Activated CD8-positive, alpha-beta memory T cell treated with anti-CD3 and anti-CD28 coated beads for 24 hours (primary cell): ENCODE measurements around the gene RASSF10.

ENCODE experiments used
- DNase-seq: peaks from one replicate; pipeline ENCODE4 v3.0.0-alpha.2; 2020

RASSF10 gene

GRCh38 chr11:13008625-13009475 lies at the start of gene RASSF10:
Gene RASSF10 (plus strand): TSS chr11:13009316. CDS start chr11:13009577, 261 bp downstream.
- DNase-seq: no peak

GRCh38 chr11:12961615-12962014 lies 47.5 kb upstream of the RASSF10 start:
- no peak for DNase-seq

- DNase-seq: no peak
These were observed 46.8 kb upstream of the RASSF10 start for GRCh38 chr11:12962306-12962705.

DNA sequence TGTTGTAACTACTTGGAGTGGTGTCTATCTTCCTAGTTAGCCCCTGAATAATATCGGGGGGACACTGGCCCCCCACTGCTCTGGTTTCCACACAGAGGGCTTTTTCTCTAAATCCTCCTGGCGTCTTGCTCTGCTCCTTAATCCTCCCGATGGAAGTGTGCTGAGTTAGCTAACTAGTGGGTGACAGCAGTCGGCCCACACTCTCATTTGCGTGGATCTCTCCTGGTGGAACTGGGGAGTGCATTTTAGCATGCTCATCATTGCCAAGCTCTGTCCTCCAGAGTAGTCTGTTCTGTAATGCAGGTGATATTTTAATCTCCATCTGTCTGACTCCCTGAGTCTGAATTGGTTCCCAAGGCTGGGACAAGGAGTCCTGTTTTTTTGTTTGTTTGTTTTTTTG lies 46.1 kb upstream of the RASSF10 start:
- no peak for DNase-seq

- DNase-seq: peak; percentile 84
These were observed 45.2 kb upstream of the RASSF10 start for GRCh38 chr11:12963792-12964536.

- no peak for DNase-seq
These were observed 44.5 kb upstream of the RASSF10 start for GRCh38 chr11:12964650-12965049.

DNA sequence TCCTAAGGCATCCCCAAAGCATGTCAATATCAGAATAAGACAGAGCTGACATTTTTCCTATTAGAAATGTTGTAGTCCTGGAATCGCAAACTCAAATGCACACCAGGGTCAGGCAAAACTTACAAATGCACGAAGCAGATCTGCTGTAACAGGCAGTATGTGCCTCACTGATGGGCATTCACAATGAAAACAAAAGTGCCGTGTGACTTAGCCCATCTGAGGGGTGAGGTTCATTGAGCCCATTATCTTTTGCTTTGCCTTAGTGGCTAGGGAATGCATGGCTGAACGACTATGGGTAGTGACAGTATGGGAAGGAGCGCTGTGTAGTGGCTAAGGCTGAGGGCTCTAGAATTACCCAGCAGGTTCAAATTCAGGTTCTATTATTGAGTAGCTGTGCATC lies 43.1 kb upstream of the RASSF10 start:
- DNase-seq: no peak

DNA sequence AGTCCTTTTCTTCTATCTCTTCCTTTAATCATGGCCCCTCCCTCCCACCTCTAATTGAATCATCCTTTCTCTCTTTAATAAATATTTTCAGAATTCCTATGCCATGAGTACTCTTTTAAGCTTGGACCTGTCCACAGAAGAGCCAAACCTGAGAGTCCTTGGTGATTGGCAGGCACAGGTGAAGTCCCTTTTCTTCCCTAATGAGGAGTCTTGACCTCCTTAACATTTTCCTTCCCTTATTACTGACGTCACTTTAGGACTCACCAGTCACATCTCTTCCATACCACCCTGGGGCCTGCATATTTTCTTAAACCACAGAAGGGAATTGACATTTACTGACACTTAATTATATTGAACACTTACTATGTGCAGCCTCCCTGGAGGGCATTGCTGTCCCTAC lies 41.0 kb upstream of the RASSF10 start:
- DNase-seq: no peak

- no peak for DNase-seq
These were observed 40.3 kb upstream of the RASSF10 start for GRCh38 chr11:12968826-12969225.

GRCh38 chr11:12971955-12972354 lies 37.2 kb upstream of the RASSF10 start:
- no peak for DNase-seq

DNA sequence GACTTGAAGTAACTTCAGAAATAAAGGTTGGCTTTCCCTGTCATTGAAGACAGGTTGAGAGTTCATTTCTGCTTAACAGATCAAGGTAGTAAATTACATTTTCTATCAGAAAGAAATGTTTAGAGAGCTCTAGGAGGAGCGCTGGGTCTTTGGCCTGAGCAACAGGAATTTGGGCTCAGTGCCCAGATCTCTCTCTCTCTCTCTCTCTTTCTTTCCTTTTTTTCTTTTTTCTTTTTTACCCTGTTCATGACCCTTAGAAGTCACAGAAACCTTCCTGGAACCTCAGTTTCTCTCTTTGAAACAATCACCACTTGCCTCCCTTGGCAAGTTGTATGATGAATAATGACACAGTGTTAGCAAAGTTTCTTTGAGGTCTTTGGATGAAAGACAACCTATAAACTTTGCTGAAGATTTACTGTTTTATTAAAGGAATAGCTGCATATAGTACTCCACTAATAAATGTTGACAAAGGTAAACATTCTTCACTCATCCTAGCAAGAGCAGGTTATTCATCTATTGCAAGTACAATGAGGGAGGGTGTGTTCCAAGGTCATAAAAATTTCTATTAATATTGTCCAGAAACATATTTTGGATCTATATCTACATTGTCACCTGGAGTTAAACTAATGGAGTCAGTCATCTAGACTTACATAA lies 35.5 kb upstream of the RASSF10 start:
- no peak for DNase-seq

- no peak for DNase-seq
These were observed 33.9 kb upstream of the RASSF10 start for GRCh38 chr11:12975195-12975594.

- DNase-seq: no peak
These were observed 29.0 kb upstream of the RASSF10 start for GRCh38 chr11:12979928-12980689.

GRCh38 chr11:12981676-12982522 lies 27.2 kb upstream of the RASSF10 start:
- no peak for DNase-seq

DNA sequence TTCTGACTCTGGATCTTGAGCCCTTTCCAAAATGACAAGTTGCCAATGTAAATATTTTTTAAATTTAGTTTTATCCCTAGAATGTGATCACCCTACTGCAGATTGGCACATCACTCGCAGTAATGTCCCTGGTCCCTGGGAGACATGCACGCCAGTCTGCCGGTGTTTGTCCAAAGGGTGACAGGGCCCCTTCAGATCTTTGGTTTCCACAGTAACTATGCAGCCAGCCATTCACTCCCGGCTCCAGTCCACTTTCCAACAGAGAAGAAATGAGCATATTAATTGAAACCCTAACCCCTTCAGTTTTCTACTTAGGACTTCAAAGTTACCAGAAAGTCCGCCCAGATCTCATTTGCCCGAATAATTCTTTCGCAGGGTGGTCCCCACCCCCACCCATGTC lies 25.8 kb upstream of the RASSF10 start:
- no peak for DNase-seq

DNA sequence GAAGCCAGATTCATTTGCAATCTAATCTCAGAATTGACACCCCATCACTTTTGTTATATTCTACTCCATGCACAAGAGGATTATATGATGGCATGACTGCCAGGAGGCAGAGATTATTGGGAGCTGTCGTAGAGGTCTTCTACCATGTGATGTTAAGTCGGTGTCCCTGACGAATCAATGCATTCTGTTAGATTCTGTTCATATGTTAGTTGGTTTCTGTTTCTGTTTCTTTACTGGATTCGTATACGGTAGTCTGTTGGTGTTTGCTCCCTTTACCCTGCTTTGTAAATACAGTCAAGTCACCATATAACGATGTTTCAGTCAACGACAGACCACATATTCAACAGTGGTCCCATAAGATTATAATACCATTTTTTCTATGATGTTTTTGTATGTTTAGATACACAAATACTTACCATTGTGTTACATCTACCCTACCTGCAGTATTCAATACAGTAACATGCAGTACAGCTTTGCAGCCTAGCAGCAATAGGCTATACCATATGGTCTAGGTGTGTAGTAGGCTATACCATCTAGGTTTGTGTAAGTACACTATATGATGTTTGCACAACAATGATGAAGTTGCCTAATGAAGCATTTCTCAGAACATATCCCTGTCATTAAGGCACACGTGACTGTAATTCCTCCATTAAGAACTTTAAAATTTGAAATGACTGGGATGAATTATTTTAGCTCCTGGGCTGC lies 22.8 kb upstream of the RASSF10 start:
- no peak for DNase-seq

DNA sequence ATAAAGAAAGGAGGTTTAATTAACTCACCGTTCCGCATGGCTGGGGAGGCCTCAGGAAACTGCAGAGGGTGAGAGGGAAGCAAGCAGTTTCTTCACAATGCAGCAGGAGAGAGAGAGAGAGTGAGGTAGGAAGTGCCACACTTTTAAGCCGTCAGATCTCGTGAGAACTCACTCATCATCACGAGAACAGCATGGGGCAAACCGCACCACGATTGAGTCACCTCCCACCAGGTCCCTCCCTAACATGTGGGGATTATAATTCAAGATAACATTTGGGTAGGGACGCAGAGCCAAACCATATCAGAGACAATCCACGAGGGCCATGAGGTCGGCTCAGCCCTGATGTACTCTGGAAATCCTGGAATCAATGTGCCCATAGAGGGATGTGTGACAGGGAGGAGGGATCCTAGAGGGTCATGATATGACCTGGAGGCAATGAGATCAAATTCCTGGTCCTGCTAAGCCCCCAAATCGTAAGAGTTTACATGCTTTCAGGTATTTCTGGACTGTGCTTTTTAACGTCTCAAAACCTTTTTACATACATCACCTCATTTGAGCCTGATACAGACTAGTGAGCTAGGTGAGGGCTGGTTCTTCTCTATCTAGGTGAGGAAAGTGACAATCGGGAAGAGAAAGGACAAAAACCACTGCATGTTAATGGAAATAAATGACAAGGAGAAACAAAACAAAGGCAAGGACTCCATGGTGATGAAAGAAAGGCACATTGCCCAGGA lies 19.5 kb upstream of the RASSF10 start:
- DNase-seq: no peak

DNA sequence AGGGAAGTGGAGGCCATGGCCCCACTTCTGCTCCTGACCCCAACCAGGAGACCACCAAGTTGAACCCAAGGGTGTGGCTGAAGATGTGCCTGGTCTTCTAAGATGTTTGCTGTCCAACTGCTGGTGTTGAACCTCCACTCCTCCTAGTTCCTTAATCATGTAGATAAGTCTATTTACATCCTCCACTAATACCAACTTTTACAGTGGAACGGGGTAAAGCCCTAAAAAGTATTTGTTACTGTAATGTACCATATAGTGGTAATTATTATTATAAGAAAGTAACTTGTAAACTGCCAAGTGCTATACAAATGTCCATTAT lies 19.0 kb upstream of the RASSF10 start:
- no peak for DNase-seq

- no peak for DNase-seq
These were observed 17.7 kb upstream of the RASSF10 start for GRCh38 chr11:12991426-12991825.

- DNase-seq: no peak
These were observed 15.5 kb upstream of the RASSF10 start for GRCh38 chr11:12993626-12994025.

GRCh38 chr11:12994476-12994875 lies 14.6 kb upstream of the RASSF10 start:
- DNase-seq: no peak
